SK-N-SH (cell line): ENCODE measurements around the gene ZBTB43. TPM values are rescaled to one million over a fixed set of nuclear protein-coding genes. Genes with fewer than 3 reads are reported as not detected.

Source experiments
- CTCF ChIA-PET: fragments of 300-600, 350-600 bp; formaldehyde crosslinking; extraction: SDS; loops from one replicate; lab custom pipeline; 2021; lab: Yijun Ruan, JAX
- POLR2A ChIA-PET: fragments of 350-600 bp; sonication (Branson Sonifier 250); formaldehyde crosslinking; extraction: SDS; loops from one replicate; lab custom pipeline; 2020; ENCODE audit warnings: antibody characterized with exemption, inconsistent platforms; lab: Yijun Ruan, JAX
- DNase-seq: peaks from one replicate; pipeline ENCODE4 v3.0.0; 2012
- H2AFZ ChIP-seq: fragments of 200-600 bp; sonication (generic); 2 replicates; pipeline ENCODE4 v1.8.1; 2016; ENCODE audit warnings: antibody characterized with exemption, mild to moderate bottlenecking, low read depth
- H3F3A ChIP-seq: fragments of 200-600 bp; sonication (generic); replicated peaks from 2 replicates; pipeline ENCODE3; 2016; ENCODE audit warnings: antibody characterized with exemption, mild to moderate bottlenecking; ENCODE audit not compliant: insufficient read depth
- H3K27ac ChIP-seq, 2 experiments: fragments of 200-500 bp in 1 of 2; fragments of 200-600 bp in 1 of 2; sonication (Bioruptor generic) in 1 of 2; sonication (generic), shearing (Covaris generic) in 1 of 2; 2 replicates each; pipeline versions ENCODE4 v1.5.1 to v1.6.1; 2014 to 2016; ENCODE audit warnings: low read depth in 2 of 2, inconsistent platforms in 1 of 2, low read length in 1 of 2, mild to moderate bottlenecking in 1 of 2, mixed read lengths in 1 of 2
- H3K27me3 ChIP-seq: fragments of 200-600 bp; sonication (generic), shearing (Covaris generic); 2 replicates; pipeline ENCODE4 v1.6.1; 2016; ENCODE audit warnings: mixed run types; ENCODE audit not compliant: insufficient read depth
- H3K36me3 ChIP-seq, 2 experiments: fragments of 200-500 bp in 1 of 2; fragments of 200-600 bp in 1 of 2; sonication (Bioruptor generic) in 1 of 2; sonication (generic) in 1 of 2; replicated peaks in 1 of 2; 2 replicates each; pipeline versions ENCODE3 to v1.5.1; 2014 to 2016; ENCODE audit warnings: low read length in 1 of 2, mild to moderate bottlenecking in 1 of 2; ENCODE audit not compliant: insufficient read depth in 2 of 2, control insufficient read depth in 1 of 2
- H3K4me1 ChIP-seq, 2 experiments: fragments of 200-500 bp in 1 of 2; fragments of 200-600 bp in 1 of 2; sonication (Bioruptor generic) in 1 of 2; sonication (generic), shearing (Covaris generic) in 1 of 2; 2 replicates each; pipeline versions ENCODE4 v1.5.1 to v1.6.1; 2014 to 2016; ENCODE audit warnings: low read depth in 1 of 2, low read length in 1 of 2, mixed run types in 1 of 2; ENCODE audit not compliant: insufficient read depth in 2 of 2, control insufficient read depth in 1 of 2
- H3K4me2 ChIP-seq: fragments of 200-600 bp; sonication (generic), shearing (Covaris generic); 2 replicates; pipeline ENCODE4 v1.6.1; 2017; ENCODE audit warnings: mixed run types
- H3K4me3 ChIP-seq, 2 experiments: fragments of 200-500 bp in 1 of 2; fragments of 200-600 bp in 1 of 2; sonication (Bioruptor generic) in 1 of 2; sonication (generic), shearing (Covaris generic) in 1 of 2; 2 replicates each; pipeline versions ENCODE4 v1.5.1 to v1.8.1; 2014 to 2016; ENCODE audit warnings: low read depth in 2 of 2, inconsistent platforms in 1 of 2, low read length in 1 of 2, mild to moderate bottlenecking in 1 of 2, mixed read lengths in 1 of 2, moderate library complexity in 1 of 2
- H3K79me2 ChIP-seq: fragments of 200-600 bp; sonication (generic); 2 replicates; pipeline ENCODE4 v1.8.1; 2017; ENCODE audit warnings: mild to moderate bottlenecking; ENCODE audit not compliant: insufficient read depth
- H3K9ac ChIP-seq: fragments of 200-600 bp; sonication (generic); 2 replicates; pipeline ENCODE4 v1.6.1; 2017; ENCODE audit warnings: mixed run types
- H3K9me2 ChIP-seq: fragments of 200-600 bp; sonication (generic); 2 replicates; pipeline ENCODE4 v1.6.1; 2017; ENCODE audit warnings: mixed run types
- H3K9me3 ChIP-seq: fragments of 200-600 bp; sonication (generic); 2 replicates; pipeline ENCODE4 v1.6.1; 2017; ENCODE audit warnings: mixed run types, mild to moderate bottlenecking, moderate library complexity
- H4K20me1 ChIP-seq: fragments of 200-600 bp; sonication (generic); 2 replicates; pipeline ENCODE4 v1.6.1; 2017; ENCODE audit warnings: mild to moderate bottlenecking, mixed run types; ENCODE audit not compliant: insufficient read depth
- CHD2 ChIP-seq: fragments of 150-350 bp; IDR thresholded peaks from 2 replicates; pipeline ENCODE4 v1.6.1; 2018; ENCODE audit warnings: low read length; ENCODE audit not compliant: partially characterized antibody
- EP300 ChIP-seq, 2 experiments: IDR thresholded peaks; 2 replicates each; pipeline versions ENCODE4 v1.4.0 to v1.6.1; 2012; ENCODE audit warnings: borderline replicate concordance in 1 of 2, low read depth in 1 of 2, low read length in 1 of 2
- MEF2A ChIP-seq: IDR thresholded peaks from 2 replicates; pipeline ENCODE4 v1.4.0; 2012; ENCODE audit warnings: low read depth, borderline replicate concordance
- NFIC ChIP-seq: IDR thresholded peaks from 2 replicates; pipeline ENCODE4 v1.4.0; 2012; ENCODE audit warnings: borderline replicate concordance
- NRF1 ChIP-seq: IDR thresholded peaks from 2 replicates; pipeline ENCODE4 v1.6.1; 2012; ENCODE audit warnings: low read depth, mild to moderate bottlenecking, low read length
- RCOR1 ChIP-seq: fragments of 150-350 bp; IDR thresholded peaks from 2 replicates; pipeline ENCODE4 v1.6.1; 2017; ENCODE audit warnings: antibody characterized with exemption, low read length
- RXRA ChIP-seq: IDR thresholded peaks from 2 replicates; pipeline ENCODE4 v1.4.0; 2012; ENCODE audit warnings: low read depth, mild to moderate bottlenecking, borderline replicate concordance
- SIN3A ChIP-seq: IDR thresholded peaks from 2 replicates; pipeline ENCODE4 v1.6.1; 2012; ENCODE audit warnings: low read depth, mild to moderate bottlenecking, low read length, moderate library complexity, borderline replicate concordance
- TEAD4 ChIP-seq: IDR thresholded peaks from 2 replicates; pipeline ENCODE4 v1.4.0; 2012; ENCODE audit warnings: mild to moderate bottlenecking, borderline replicate concordance; ENCODE audit not compliant: insufficient read depth
- WGBS: methylation state at CpG from one replicate; pipeline ENCODE4 v1.1.6; 2017; ENCODE audit warnings: low lambda C conversion rate; 5-methylcytosine and 5-hydroxymethylcytosine counted together
- polyA plus RNA-seq, 3 experiments: library from polyadenylated mRNA; depleted of rRNA; stranded (reverse); fragments of >200 nt; gene quantifications; 2 replicates each; pipeline ENCODE4 v1.2.3, GENCODE V29; 2012
- TF ChIP-seq, protein P1 (sequence below): fragments of 150-350 bp; IDR thresholded peaks from 2 replicates; pipeline ENCODE4 v1.6.1; 2017; ENCODE audit warnings: antibody characterized with exemption, low read length, low read depth, borderline replicate concordance
- TF ChIP-seq, protein P2 (sequence below): IDR thresholded peaks from 2 replicates; pipeline ENCODE4 v1.4.0; 2012; ENCODE audit warnings: low read depth, borderline replicate concordance
- TF ChIP-seq, protein P3 (sequence below): IDR thresholded peaks from 2 replicates; pipeline ENCODE4 v1.4.0; 2012; ENCODE audit warnings: low read depth, borderline replicate concordance
- TF ChIP-seq, protein P4 (sequence below): fragments of 200-600 bp; sonication (generic); IDR thresholded peaks from 2 replicates; pipeline ENCODE4 v1.6.1; 2017; ENCODE audit warnings: antibody characterized with exemption, mild to moderate bottlenecking, moderate library complexity

Gene ZBTB43
- polyA plus RNA-seq, 1 of the 3 experiments (the other 2 are of a cell fraction) = 3.5 TPM

DNA sequence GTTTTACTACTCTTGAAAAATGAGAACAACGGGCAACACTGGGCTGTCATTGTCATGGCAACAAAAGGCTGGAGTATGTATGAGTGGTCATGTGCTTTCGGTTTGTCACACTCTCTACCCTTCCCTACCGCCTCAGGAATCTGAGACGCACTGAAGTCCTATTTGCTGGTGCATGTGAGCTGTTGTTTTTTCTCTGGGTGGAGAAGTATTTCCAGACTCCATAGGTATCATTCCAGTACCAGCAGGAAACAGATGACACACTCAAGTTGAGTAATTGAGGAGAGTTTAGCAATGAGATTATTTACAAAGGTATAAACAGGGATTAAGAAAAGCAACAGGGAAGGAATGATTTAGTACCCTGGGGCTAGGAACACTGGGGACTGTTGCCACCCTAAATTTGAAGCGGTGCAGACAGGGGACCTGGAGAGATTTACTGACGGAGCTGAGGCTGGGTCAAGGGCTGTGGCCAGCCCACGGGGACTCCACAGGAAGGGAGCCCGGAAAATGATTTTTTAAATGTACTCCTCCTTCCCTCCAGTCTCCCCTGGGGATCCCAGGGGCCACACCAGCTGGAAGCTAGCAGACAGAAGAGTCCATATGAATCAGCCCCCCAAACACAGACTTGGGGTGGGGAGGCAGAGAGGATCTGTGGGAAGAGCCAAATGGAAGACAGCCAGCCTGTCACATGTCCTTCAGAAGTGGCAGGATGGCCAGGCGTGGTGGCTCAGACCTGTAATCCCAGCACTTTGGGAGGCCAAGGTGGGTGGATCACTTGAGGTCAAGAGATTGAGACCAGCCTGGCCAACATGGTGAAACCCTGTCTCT, 13.2 kb upstream of the ZBTB43 start:
- TF ChIP-seq NRF1 = no peak
- TF ChIP-seq EP300 (IDR thresholded peaks at IDR 0.05; ENCODE audit: borderline replicate concordance in 1 of 2, low read depth in 1 of 2, low read length in 1 of 2) = no peak
- no peak for TF ChIP-seq SIN3A
- no peak for TF ChIP-seq NFIC
- TF ChIP-seq, protein P1, sequence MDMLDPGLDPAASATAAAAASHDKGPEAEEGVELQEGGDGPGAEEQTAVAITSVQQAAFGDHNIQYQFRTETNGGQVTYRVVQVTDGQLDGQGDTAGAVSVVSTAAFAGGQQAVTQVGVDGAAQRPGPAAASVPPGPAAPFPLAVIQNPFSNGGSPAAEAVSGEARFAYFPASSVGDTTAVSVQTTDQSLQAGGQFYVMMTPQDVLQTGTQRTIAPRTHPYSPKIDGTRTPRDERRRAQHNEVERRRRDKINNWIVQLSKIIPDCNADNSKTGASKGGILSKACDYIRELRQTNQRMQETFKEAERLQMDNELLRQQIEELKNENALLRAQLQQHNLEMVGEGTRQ = no peak
- no peak for TF ChIP-seq TEAD4
- TF ChIP-seq CHD2 = no peak
- TF ChIP-seq MEF2A = no peak
- TF ChIP-seq, protein P2, sequence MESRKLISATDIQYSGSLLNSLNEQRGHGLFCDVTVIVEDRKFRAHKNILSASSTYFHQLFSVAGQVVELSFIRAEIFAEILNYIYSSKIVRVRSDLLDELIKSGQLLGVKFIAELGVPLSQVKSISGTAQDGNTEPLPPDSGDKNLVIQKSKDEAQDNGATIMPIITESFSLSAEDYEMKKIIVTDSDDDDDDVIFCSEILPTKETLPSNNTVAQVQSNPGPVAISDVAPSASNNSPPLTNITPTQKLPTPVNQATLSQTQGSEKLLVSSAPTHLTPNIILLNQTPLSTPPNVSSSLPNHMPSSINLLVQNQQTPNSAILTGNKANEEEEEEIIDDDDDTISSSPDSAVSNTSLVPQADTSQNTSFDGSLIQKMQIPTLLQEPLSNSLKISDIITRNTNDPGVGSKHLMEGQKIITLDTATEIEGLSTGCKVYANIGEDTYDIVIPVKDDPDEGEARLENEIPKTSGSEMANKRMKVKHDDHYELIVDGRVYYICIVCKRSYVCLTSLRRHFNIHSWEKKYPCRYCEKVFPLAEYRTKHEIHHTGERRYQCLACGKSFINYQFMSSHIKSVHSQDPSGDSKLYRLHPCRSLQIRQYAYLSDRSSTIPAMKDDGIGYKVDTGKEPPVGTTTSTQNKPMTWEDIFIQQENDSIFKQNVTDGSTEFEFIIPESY = no peak
- no peak for TF ChIP-seq RXRA
- no peak for TF ChIP-seq RCOR1
- TF ChIP-seq, protein P3, sequence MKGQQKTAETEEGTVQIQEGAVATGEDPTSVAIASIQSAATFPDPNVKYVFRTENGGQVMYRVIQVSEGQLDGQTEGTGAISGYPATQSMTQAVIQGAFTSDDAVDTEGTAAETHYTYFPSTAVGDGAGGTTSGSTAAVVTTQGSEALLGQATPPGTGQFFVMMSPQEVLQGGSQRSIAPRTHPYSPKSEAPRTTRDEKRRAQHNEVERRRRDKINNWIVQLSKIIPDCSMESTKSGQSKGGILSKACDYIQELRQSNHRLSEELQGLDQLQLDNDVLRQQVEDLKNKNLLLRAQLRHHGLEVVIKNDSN = no peak
- TF ChIP-seq, protein P4, sequence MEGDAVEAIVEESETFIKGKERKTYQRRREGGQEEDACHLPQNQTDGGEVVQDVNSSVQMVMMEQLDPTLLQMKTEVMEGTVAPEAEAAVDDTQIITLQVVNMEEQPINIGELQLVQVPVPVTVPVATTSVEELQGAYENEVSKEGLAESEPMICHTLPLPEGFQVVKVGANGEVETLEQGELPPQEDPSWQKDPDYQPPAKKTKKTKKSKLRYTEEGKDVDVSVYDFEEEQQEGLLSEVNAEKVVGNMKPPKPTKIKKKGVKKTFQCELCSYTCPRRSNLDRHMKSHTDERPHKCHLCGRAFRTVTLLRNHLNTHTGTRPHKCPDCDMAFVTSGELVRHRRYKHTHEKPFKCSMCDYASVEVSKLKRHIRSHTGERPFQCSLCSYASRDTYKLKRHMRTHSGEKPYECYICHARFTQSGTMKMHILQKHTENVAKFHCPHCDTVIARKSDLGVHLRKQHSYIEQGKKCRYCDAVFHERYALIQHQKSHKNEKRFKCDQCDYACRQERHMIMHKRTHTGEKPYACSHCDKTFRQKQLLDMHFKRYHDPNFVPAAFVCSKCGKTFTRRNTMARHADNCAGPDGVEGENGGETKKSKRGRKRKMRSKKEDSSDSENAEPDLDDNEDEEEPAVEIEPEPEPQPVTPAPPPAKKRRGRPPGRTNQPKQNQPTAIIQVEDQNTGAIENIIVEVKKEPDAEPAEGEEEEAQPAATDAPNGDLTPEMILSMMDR = no peak
- TF ChIP-seq, all 33 proteins: peak for 0
- no peaks in the 10 kb centered on the region for H3K36me3 ChIP-seq
- H3K9me2 ChIP-seq = no peaks in the 10 kb centered on the region
- H3K4me2 ChIP-seq = no peak overlapping the region
- H3K9ac ChIP-seq = no peak overlapping the region
- no peaks in the 10 kb centered on the region for H3F3A ChIP-seq
- no peak overlapping the region for H3K4me3 ChIP-seq
- no peak for DNase-seq
- H3K9me3 ChIP-seq = no peaks in the 10 kb centered on the region
- H3K27me3 ChIP-seq = no peaks in the 10 kb centered on the region
- WGBS = 67% methylated on average over 9 of the region's 9 CpGs
- POLR2A ChIA-PET = no interaction called here
- CTCF ChIA-PET = interaction anchor here (2.4 to 5.6 kb wide), 3 partner anchors 10 to 85 kb away, joined by 13 to 38 read pairs (median 17); no protein-coding TSS in a partner anchor
- H3K79me2 ChIP-seq = no peaks in the 10 kb centered on the region
- no peak overlapping the region for H3K27ac ChIP-seq
- H4K20me1 ChIP-seq = no peaks in the 10 kb centered on the region
- H3K4me1 ChIP-seq = peaks cover 0 to 2% of the 10 kb centered on the region in 2 experiments; a peak in 1 of 4 replicates
- H2AFZ ChIP-seq = no peak overlapping the region
